NK-92 treated with Interleukin-12 subunit alpha and Interleukin-12 subunit beta, amount 100 ng/mL, for 24 hours (cell line): ENCODE results near the gene CGA.

Experiments
- DNase-seq: peaks from one replicate; lab custom pipeline; 2025; lab: John Stamatoyannopoulos, UW

CGA gene

DNA sequence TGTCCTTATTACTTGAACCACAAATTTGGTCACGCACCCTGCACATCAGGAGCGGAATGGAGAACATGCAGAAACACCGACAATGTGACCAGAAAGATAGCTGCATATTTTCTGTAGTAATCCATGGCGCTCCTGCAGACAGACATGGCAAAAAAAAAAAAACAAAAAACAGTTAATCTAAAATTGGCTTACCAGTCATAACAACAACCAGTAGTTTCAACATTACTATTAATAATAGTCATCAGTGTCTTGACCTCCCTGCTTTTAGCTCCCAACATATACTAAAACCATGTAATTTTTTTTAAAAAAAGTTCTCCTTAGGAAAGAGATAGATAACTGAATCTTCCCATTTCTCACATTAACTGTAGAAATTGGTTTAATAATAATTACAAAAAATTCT, 6.8 kb downstream of the CGA start:
- DNase-seq, result no peak

DNA sequence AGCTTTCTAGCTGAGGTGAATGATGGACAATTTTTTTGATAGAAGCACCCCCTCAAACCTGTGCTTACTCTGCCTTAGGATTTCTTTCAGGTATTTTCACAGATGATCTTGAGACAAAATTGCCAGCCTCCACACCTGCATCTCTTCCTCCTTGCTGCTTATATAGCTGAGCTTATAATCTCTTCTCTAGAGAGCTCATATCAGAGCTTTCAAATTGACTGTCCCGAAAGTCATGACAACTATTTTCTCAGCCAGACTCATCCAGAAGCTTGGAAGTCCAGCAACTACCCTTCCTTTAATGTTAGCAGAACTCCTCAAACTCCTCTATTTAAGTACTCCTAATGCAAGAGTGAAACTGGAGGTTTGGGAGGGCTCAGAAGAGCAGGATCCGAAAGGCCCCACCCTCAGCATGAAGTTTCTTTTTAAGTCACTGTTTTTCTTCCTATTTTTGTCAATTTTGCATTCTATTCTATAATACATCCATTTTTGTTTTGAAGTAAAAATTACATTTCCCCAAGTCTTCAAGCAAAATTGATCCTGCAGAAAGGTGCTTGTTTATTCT, 12.7 kb downstream of the CGA start:
- no peak for DNase-seq

DNA sequence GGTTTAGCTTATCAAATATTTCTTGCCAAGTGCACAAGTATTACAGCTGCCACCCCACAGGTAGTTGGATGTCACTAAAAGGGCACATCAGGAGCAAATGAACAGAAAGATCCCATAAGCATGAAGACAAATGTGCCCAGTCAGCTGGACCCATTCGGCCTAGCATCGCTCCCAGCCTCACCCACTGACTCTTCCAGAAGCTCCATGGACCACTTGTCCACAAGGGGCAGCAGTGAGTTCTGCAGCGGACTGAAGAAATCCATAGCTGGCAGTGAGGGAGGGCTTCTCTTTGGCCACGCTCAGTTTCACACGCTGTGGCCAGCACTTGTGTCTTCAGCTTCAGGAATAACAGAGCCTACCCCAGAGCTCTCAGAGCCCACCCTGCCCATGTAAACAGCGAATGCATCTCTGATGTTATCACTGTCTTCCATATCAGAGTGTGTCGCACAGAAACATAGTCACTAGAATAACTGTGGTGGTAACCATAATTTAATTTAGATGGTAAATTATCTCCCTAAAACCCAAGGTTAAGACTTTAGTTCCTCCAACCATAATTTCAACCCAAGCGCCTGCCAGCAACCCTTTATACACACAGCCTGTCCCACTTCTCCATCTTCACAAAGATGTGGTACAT, 15.8 kb downstream of the CGA start:
- DNase-seq, result peak; percentile 8

DNA sequence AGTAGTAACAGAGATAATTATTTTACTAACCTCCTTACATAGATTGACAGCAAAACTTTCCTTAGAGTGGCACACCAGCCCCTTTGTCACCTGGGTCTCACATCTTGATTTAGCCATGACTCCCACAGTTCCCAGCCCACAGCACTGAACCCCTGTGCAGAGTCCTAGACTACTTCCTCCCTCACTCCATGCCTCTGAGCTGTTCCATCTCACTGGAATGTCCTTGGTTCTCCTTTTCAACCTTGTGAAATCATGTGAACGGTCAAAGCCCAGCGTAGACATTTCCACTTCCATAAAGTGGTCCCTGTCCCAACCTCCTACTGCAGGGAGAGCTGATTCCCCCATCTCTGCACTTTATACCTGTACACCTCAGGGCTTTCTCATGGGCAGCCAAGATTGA, 19.7 kb downstream of the CGA start:
- DNase-seq, result no peak

DNA sequence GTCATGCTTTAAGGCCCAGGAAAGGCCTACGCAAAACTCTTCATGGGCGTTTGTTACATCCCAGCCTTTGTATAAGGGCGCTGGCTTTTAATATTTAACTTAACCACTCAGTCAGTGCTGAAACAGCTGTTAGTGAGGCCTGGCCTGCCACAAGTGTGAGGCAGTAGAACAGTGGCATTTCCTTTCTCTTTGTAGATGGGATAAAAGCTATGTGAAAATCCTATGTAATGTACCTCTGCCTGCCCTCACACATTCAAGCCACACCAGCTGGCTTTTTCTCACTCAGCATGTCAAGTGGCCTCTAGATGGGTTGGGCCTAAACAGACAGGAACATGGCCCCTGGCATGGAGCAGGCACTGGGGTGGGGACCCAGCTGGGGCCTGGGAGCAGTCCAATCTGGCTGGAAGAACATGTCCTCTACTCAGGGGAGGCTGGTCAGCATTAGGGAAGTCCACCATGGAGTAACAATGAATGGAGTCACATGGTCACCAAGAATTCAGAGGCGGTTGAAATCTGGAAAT, 20.7 kb downstream of the CGA start:
- DNase-seq, result no peak

DNA sequence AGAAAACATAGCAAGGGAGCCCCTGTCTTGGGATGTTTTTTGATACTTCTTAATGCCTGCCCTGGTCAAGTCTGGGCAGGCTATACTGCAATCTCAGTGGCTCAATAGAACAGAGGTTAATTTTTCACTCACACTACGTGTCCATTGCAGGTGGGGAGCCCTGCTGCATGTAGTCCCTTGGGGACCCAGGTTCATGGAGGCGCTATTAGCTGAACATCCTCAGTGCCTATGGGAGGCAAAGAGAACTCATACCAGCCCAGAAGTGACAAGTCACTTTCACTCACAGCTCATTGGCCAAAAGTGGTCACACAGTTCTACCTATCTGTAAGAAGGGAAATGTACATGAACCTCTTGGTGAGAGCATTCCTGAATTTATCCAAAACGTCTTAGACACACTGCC, 23.2 kb downstream of the CGA start:
- DNase-seq, result no peak

DNA sequence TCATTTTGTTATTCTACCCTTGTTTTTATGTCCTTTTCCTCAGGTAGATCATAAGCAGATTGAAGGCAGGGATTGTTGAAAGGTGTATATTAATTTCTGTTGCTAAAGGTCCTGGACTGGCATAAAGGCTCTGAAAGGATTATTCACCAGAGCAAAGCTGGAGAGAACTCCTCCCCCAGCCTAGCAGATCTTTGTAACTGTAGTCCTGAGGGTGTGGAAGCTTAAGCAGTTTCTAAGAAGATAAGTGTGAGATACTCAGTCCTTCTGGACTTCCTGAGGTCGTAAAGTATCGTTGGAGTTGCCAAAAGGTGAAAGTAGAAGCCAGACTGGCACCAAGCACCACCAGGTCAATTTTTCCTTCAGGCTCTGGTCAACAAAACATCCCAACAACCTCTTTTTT, 24.2 kb downstream of the CGA start:
- no peak for DNase-seq

DNA sequence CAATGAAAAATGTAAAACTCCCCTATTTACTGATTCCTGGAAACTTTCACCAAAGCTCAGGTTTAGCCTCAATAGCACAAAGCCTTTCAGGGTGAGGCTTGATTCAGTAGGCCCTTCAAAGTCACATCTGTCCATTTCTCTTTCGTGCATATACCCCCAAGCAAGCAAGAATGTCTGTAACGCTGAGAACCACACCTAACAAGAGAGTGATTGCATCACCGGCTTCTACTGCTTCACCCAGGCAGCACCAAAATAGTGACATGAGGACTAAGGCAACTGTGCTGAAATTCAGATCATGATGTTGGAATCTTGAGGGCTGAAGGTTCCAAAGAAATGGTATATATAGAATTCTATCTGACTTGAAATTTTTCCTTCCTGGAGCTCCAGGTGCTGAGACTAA, 26.1 kb downstream of the CGA start:
- DNase-seq, result no peak

DNA sequence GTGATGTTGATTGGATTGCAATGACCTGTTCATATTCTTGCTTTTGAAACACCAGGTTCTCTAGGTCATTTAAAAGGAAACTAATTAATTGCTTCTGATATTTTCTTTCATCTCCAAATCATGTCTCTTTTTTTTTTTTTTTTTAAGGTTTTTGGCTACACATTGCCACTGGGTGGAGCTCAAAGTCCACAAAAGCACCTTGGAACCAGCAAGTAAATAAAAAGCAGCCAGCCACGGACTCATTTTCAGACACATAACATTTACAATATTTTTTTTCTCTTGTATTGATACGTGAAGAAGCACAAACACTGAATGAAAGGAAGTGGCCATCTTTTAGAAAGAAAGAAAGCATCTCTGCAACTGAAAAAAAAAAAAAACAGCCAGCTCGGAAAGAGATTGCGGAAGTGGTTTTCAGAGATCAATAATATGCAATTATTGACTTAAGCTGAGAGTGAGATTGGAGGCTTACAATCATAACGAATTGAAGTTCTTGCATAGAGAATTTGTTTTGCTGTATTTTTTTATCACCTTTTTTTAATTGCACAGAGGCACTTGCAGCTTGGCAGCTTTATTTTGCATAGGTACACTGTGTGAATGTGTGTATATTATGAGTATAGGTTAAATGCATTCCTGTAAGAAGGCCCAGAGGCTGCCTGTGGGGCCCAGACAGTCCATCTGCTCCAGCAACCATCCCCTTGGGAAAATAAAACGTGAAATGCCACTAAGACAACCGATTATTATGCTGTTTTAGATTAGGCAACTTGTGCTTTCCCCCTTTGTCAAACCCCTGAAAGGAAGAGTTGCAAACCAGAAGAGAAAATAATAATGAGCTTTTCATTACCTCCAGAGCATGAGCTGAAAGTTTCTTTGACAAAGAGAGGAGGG, 28.2 kb downstream of the CGA start:
- no peak for DNase-seq

DNA sequence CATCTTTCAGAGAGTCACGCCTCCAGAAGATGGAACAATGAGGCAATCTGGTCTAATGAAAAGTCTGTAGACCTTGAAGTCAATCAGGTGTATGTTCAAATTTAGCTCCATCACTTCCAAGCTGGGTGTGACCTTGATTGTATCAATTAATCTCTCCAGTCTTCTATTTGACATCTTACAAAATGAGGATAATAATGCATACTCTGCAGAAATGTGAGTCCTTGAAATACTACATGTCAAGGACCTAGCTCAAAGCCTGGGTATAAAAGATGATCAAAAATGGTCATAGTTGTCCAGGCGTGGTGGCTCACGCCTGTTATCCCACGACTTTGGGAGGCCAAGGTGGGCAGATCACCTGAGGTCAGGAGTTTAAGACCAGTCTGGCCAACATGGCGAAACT, 29.8 kb downstream of the CGA start:
- DNase-seq, result no peak

DNA sequence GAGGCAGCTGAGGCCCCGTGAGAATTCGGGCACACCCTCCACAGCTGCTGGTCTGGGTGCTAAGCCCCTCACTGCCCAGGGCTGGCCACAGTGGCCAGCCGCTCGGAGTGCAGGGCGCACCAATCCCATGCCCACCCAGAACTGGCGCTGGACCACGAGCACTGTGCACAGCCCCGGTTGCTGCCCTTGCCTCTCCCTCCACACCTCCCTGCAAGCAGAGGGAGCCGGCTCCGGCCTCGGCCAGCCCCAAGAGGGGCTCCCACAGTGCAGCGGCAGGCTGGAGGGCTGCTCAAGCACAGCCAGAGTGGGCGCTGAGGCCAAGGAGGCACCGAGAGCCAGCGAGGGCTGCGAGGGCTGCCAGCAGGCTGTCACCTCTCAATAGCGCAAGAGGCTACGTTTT, 35.0 kb downstream of the CGA start:
- DNase-seq, result no peak

DNA sequence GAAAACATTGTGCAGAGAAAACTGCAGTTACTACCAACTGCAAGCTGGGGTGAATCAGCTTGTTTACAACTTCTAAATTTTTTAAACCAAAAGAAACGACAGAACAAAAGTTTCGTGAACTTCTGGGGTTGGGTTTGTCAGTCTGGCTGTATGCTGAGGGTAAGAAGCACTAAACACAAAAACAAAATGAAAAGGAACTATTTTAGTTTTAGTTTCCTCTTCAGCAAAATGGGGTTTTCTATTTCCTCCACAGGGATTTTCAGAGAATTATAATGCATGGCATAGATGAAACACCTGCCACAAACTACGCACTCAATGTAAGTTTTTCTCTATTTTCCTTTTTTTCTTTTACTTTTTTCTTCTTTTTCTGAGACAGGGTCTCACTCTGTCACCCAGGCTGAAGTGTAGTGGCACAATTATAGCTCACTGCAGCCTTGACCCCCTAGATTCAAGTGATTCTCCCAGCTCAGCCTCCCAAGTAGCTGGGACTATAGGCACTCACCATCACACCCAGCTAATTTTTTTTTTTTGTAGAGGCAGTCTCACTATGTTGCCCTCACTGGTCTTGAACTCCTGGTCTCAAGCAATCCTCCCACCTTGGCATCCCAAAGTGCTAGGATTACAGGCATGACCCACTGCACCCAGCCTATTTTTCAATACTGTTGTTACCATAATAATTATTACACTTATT, 40.6 kb downstream of the CGA start:
- no peak for DNase-seq

DNA sequence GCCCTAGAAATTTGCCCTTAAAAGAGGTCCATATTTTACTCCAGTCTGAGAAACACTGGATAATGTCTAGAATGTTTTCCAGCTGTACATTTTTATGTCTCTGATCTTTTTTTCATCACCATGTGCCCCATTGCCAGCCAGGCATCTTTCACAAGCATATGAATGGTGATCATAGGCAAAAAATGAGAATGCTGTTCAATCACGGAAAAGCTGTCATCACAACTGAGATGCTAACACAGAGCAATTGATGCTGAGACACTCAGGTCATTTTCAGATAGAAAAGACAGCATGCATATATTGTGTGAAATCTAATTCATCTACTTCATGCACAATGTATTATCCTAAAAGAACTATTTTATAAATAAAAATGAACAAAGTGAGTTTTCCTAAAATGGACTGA, 41.6 kb downstream of the CGA start:
- no peak for DNase-seq

DNA sequence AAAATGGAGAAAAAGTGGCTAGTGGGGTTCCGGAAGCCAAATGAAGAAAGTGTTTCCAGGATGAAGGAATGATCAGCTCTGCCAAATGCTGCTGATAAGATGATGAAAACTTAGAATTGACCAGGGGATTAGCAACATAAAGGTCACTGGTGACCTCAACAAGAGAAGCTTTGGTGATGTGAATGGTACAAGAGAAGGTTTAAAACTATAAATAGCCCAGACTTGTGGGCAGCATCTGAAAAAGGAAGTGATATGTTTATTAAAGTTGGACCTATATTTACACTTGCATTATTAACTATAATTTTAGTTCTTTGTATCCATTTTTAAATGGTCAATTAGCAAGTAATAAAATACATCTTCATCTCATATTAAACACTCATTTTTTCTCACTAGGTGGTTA, 45.1 kb downstream of the CGA start:
- DNase-seq, result no peak

DNA sequence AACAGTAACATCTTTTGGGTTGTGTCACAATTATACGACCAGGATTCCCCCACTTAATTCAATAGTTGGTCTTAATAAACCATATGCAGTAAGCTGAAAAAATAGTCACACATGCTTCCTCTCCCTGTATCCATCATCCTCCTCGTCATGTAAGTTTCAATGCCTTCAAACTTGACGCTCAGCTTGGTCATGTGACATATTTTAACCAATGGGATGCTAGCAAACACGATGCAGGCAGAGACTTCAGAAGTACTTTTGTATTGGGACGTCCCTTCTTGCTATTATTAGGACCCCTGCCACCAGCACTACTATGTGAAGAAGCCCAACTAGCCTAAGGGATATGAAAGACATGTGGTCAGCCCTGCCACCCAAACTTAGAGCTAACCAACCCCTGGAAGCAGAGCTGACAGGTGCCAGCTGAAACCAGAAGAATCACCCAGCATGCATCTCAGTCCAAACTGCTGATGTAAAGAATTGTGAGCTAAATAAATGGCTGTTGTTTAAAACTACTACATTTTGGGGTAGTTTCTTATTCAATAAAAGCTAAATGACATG, 49.3 kb downstream of the CGA start:
- no peak for DNase-seq

DNA sequence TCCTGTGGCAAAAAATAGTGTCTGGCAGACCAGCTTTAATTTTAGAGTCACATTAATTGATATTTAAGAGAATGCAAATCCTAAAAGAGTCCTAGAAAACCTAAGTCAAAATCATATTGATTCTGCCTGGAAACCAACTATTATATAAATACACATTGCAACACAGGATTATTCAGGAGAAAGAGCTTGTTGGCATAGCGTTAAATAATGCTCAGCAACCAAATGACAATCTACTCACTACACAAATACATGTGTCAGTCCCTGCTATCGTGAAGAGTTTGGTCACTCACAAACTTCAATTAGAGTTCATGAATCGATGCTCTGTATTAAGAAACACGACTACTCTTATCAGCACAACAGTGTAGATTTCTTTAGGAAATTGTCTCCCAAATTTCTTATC, 54.2 kb downstream of the CGA start:
- DNase-seq, result no peak
